ENCODE results near the gene OGFR. TPM values are rescaled to one million over a fixed set of nuclear protein-coding genes. Genes with fewer than 3 reads are reported as not detected.

OGFR gene
- total RNA-seq, 1 donor: 39.1 TPM

GRCh38 chr20:62859721-62860120 lies 55.1 kb downstream of the OGFR start:
- peak overlapping the region; percentile 82 for H3K4me2 ChIP-seq (ENCODE audit: insufficient read depth, low read length)
- no peak for TF ChIP-seq CTCF (IDR thresholded peaks at IDR 0.05; ENCODE audit: extremely low read depth, low read depth, low read length)
- peaks cover 31% of the 10 kb centered on the region for H3K79me2 ChIP-seq (ENCODE audit: insufficient read depth, low read length)
- no peak overlapping the region for H3K4me3 ChIP-seq (ENCODE audit: insufficient read depth, low read length)
- H3K27ac ChIP-seq (ENCODE audit: low read depth, low read length): no peak overlapping the region
- no peaks in the 10 kb centered on the region for H3K27me3 ChIP-seq (ENCODE audit: insufficient read depth, low read length)
- H3K9me3 ChIP-seq (ENCODE audit: low read depth, low read length): no peaks in the 10 kb centered on the region
- H3K4me1 ChIP-seq (ENCODE audit: insufficient read depth, low read length): peaks cover 8% of the 10 kb centered on the region
- DNase-seq (ENCODE audit: insufficient read length, low spot score, missing footprints): no peak
- peaks cover 24% of the 10 kb centered on the region for H3K36me3 ChIP-seq (ENCODE audit: insufficient read depth, low read length)
- peak overlapping the region; percentile 73 for H2AFZ ChIP-seq (ENCODE audit: low read length)
- peaks cover 15% of the 10 kb centered on the region for H4K20me1 ChIP-seq (ENCODE audit: insufficient read depth, low read length)

- peaks cover 8% of the 10 kb centered on the region for H3K4me1 ChIP-seq (ENCODE audit: insufficient read depth, low read length)
- DNase-seq (ENCODE audit: insufficient read length, low spot score, missing footprints): peak; percentile 73
- peaks cover 15% of the 10 kb centered on the region for H4K20me1 ChIP-seq (ENCODE audit: insufficient read depth, low read length)
- H2AFZ ChIP-seq (ENCODE audit: low read length): peak overlapping the region; percentile 73
- H3K4me2 ChIP-seq (ENCODE audit: insufficient read depth, low read length): peak overlapping the region; percentile 82
- peaks cover 31% of the 10 kb centered on the region for H3K79me2 ChIP-seq (ENCODE audit: insufficient read depth, low read length)
- peak; percentile 22 for TF ChIP-seq CTCF (IDR thresholded peaks at IDR 0.05; ENCODE audit: extremely low read depth, low read depth, low read length)
- H3K4me3 ChIP-seq (ENCODE audit: insufficient read depth, low read length): peak overlapping the region; percentile 65
- peaks cover 18% of the 10 kb centered on the region for H3K36me3 ChIP-seq (ENCODE audit: insufficient read depth, low read length)
- H3K27me3 ChIP-seq (ENCODE audit: insufficient read depth, low read length): no peaks in the 10 kb centered on the region
- H3K9me3 ChIP-seq (ENCODE audit: low read depth, low read length): no peaks in the 10 kb centered on the region
- H3K27ac ChIP-seq (ENCODE audit: low read depth, low read length): no peak overlapping the region
Observed at GRCh38 chr20:62860391-62860923, 55.8 kb downstream of the OGFR start.

- Histone ChIP-seq H3K9me3 (ENCODE audit: low read depth, low read length) (no peaks in the 10 kb centered on the region), H3K4me1 (ENCODE audit: insufficient read depth, low read length) (peaks cover 8% of the 10 kb centered on the region), H3K79me2 (ENCODE audit: insufficient read depth, low read length) (peaks cover 31% of the 10 kb centered on the region), H3K36me3 (ENCODE audit: insufficient read depth, low read length) (peaks cover 13% of the 10 kb centered on the region), H2AFZ (ENCODE audit: low read length) (peak overlapping the region; percentile 46), H4K20me1 (ENCODE audit: insufficient read depth, low read length) (peaks cover 15% of the 10 kb centered on the region), H3K27me3 (ENCODE audit: insufficient read depth, low read length) (no peaks in the 10 kb centered on the region), H3K4me3 (ENCODE audit: insufficient read depth, low read length) (peak overlapping the region; percentile 69), H3K27ac (ENCODE audit: low read depth, low read length) (no peak overlapping the region), H3K4me2 (ENCODE audit: insufficient read depth, low read length) (peak overlapping the region; percentile 82)
- no peak for TF ChIP-seq CTCF (IDR thresholded peaks at IDR 0.05; ENCODE audit: extremely low read depth, low read depth, low read length)
- DNase-seq (ENCODE audit: insufficient read length, low spot score, missing footprints): peak; percentile 90
Observed at GRCh38 chr20:62860924-62861691, 56.5 kb downstream of the OGFR start.

- peak within 1 kb of the TSS; percentile 81 for H2AFZ ChIP-seq (ENCODE audit: low read length)
- peak within 1 kb of the TSS; percentile 82 for H3K4me2 ChIP-seq (ENCODE audit: insufficient read depth, low read length)
- peaks cover 15% of the 10 kb centered on the region for H4K20me1 ChIP-seq (ENCODE audit: insufficient read depth, low read length)
- H3K27ac ChIP-seq (ENCODE audit: low read depth, low read length): no peak within 1 kb of the TSS
- H3K9me3 ChIP-seq (ENCODE audit: low read depth, low read length): no peaks in the 10 kb centered on the region
- no peaks in the 10 kb centered on the region for H3K27me3 ChIP-seq (ENCODE audit: insufficient read depth, low read length)
- H3K79me2 ChIP-seq (ENCODE audit: insufficient read depth, low read length): peaks cover 29% of the 10 kb centered on the region
- no peak for TF ChIP-seq CTCF (IDR thresholded peaks at IDR 0.05; ENCODE audit: extremely low read depth, low read depth, low read length)
- peaks cover 8% of the 10 kb centered on the region for H3K4me1 ChIP-seq (ENCODE audit: insufficient read depth, low read length)
- peak within 1 kb of the TSS; percentile 69 for H3K4me3 ChIP-seq (ENCODE audit: insufficient read depth, low read length)
- H3K36me3 ChIP-seq (ENCODE audit: insufficient read depth, low read length): peaks cover 10% of the 10 kb centered on the region
- peak; percentile 97 for DNase-seq (ENCODE audit: insufficient read length, low spot score, missing footprints)
Observed at GRCh38 chr20:62861726-62862336, 57.2 kb downstream of the OGFR start, which contains the start of gene TCFL5. TSS of gene TCFL5 (minus strand) at chr20:62861822. CDS start at chr20:62861670, 152 bp downstream.
